Ovary (tissue), 9 donors: ENCODE measurements around the gene BCL11B. TPM values are rescaled to one million over a fixed set of nuclear protein-coding genes. Genes with fewer than 3 reads are reported as not detected.

Experiments
- DNase-seq, 5 donors: peaks; one replicate each; pipeline ENCODE4 v3.0.0-alpha.2; 2019 to 2020
- H3K27ac ChIP-seq, 2 donors: fragments of 200-600 bp; one replicate each; pipeline versions ENCODE4 v1.5.1 to v1.8.0; 2019 to 2022
- H3K27me3 ChIP-seq: fragments of 200-600 bp; one replicate; pipeline ENCODE4 v1.8.0; 2022
- H3K36me3 ChIP-seq: fragments of 200-600 bp; sonication (generic); one replicate; pipeline ENCODE4 v1.5.1; 2019
- H3K4me1 ChIP-seq: one replicate; pipeline ENCODE4 v1.8.1; 2013; ENCODE audit warnings: mild to moderate bottlenecking, moderate library complexity; ENCODE audit not compliant: insufficient read depth
- H3K4me3 ChIP-seq: fragments of 200-600 bp; sonication (generic); one replicate; pipeline ENCODE4 v1.5.1; 2017
- H3K9me3 ChIP-seq, 2 donors: fragments of 200-600 bp in 1 of 2; sonication (generic) in 1 of 2; one replicate each; pipeline versions ENCODE4 v1.5.1 to v1.8.1; 2013 to 2019; ENCODE audit warnings: mild to moderate bottlenecking in 1 of 2, moderate library complexity in 1 of 2
- CTCF ChIP-seq, 3 donors: fragments of 450-650 bp in 2 of 3; fragments of 200-600 bp in 1 of 3; IDR thresholded peaks; one replicate each; pipeline versions ENCODE4 v1.5.1 to v1.8.0; 2016 to 2022; ENCODE audit warnings: antibody characterized with exemption in 3 of 3, mild to moderate bottlenecking in 1 of 3
- EP300 ChIP-seq: sonication (generic); formaldehyde crosslinking; IDR thresholded peaks from one replicate; pipeline ENCODE4 v1.6.1; 2017; ENCODE audit warnings: antibody characterized with exemption
- POLR2A ChIP-seq: fragments of 450-650 bp; IDR thresholded peaks from one replicate; pipeline ENCODE4 v1.6.1; 2017; ENCODE audit warnings: antibody characterized with exemption, mild to moderate bottlenecking, moderate library complexity
- WGBS, 3 donors: extraction: QIAGEN DNeasy Blood & Tissue Kit in 1 of 3; methylation state at CpG; one replicate each; pipeline versions ENCODE4 v1.1.5 to v1.1.7; 2013 to 2017; 5-methylcytosine and 5-hydroxymethylcytosine counted together
- intact Hi-C, 4 donors: fragments of 100-400 bp; cut with DNase I; formaldehyde crosslinking; loops; one replicate each; pipeline versions ENCODE4 v1.11.0 to v1.15.1; 2022 to 2023
- polyA plus RNA-seq, 2 donors: library from polyadenylated mRNA; stranded (reverse); fragments of 200-250 nt in 1 of 2; fragments of 350-450 nt in 1 of 2; fragmentation: Illumina TruSeq in 1 of 2; extraction: RNeasy Lipid Tissue Mini Kit (QIAGEN cat#74804) in 1 of 2; gene quantifications; one replicate each; pipeline ENCODE4 v1.2.3, GENCODE V29; 2013 to 2014
- total RNA-seq, 7 donors: library from RNA; depleted of rRNA in 2 of 7; stranded (reverse); fragments of >200 nt in 2 of 7; fragmentation: NEBNext Ultra II Directional in 3 of 7; extraction: Animal tissue kit (Norgen Biotek cat#: 25700) in 3 of 7; gene quantifications; one replicate each; pipeline versions ENCODE4 v1.1.0 to v1.2.4, GENCODE V29; 2016 to 2023
- donor health status: DM: no; HTN: no; CAD: no; lungs with moderate emphysema.
- donor health status: DM: no; HTN: no; CAD: no.
- donor health status: Bipolar disorder and iron deficiency.
- donor health status: DM: yes; HTN: yes; CAD: no.
- donor health status: DM: no; HTN: no; CAD: no.
- donor health status: DM: yes; HTN: yes; CAD: no.

Gene BCL11B
- total and polyA plus RNA-seq, 9 donors: 0.08 to 0.84 (median 0.43) TPM

GRCh38 chr14:99150236-99150635 is 121.8 kb downstream of the BCL11B start:
- Histone ChIP-seq H3K4me3 (no peak overlapping the region), H3K36me3 (no peaks in the 10 kb centered on the region), H3K27ac (no peak overlapping the region), H3K27me3 (no peaks in the 10 kb centered on the region), H3K9me3 (no peaks in the 10 kb centered on the region), H3K4me1 (no peaks in the 10 kb centered on the region)
- intact Hi-C loops: no loop called here
- DNase-seq: no peak
- TF ChIP-seq CTCF (IDR thresholded peaks at IDR 0.05): no peak
- 58 to 69% (median 68%) methylated on average over 2 of the region's 2 CpGs for WGBS, 3 donors

GRCh38 chr14:99148861-99149610 is 123.0 kb downstream of the BCL11B start:
- Histone ChIP-seq H3K27ac (no peak overlapping the region), H3K4me3 (no peak overlapping the region), H3K27me3 (no peaks in the 10 kb centered on the region), H3K36me3 (no peaks in the 10 kb centered on the region), H3K9me3 (no peaks in the 10 kb centered on the region), H3K4me1 (no peaks in the 10 kb centered on the region)
- no peak for DNase-seq
- TF ChIP-seq POLR2A: no peak
- no peak for TF ChIP-seq CTCF (IDR thresholded peaks at IDR 0.05)
- TF ChIP-seq EP300: no peak
- intact Hi-C loops: no loop called here
- 78 to 85% (median 79%) methylated on average over 22 of the region's 22 CpGs for WGBS, 3 donors

- H3K4me3 ChIP-seq: no peak overlapping the region
- no peaks in the 10 kb centered on the region for H3K4me1 ChIP-seq
- no peaks in the 10 kb centered on the region for H3K9me3 ChIP-seq
- H3K36me3 ChIP-seq: no peaks in the 10 kb centered on the region
- TF ChIP-seq POLR2A: no peak
- TF ChIP-seq CTCF (IDR thresholded peaks at IDR 0.05): no peak
- no peak for TF ChIP-seq EP300
- no peaks in the 10 kb centered on the region for H3K27me3 ChIP-seq
- intact Hi-C loops: no loop called here
- H3K27ac ChIP-seq: no peak overlapping the region
- 85 to 89% (median 87%) methylated on average over 8 of the region's 8 CpGs for WGBS, 3 donors
- DNase-seq: no peak
Measured at GRCh38 chr14:99148131-99148530, 123.9 kb downstream of the BCL11B start.

GRCh38 chr14:99147366-99147740 is 124.6 kb downstream of the BCL11B start:
- no peak overlapping the region for H3K4me3 ChIP-seq
- TF ChIP-seq CTCF (IDR thresholded peaks at IDR 0.05) (no peak), POLR2A (no peak), EP300 (no peak)
- no peaks in the 10 kb centered on the region for H3K27me3 ChIP-seq
- H3K36me3 ChIP-seq: no peaks in the 10 kb centered on the region
- no peak for DNase-seq
- H3K27ac ChIP-seq: no peak overlapping the region
- no peaks in the 10 kb centered on the region for H3K4me1 ChIP-seq
- intact Hi-C loops: no loop called here
- 43 to 53% (median 51%) methylated on average over 5 of the region's 5 CpGs for WGBS, 3 donors
- H3K9me3 ChIP-seq: no peaks in the 10 kb centered on the region
